ENCODE results near the gene METAP1D. TPM values are rescaled to one million over a fixed set of nuclear protein-coding genes. Genes with fewer than 3 reads are reported as not detected.

Gene METAP1D
- total and polyA plus RNA-seq, 4 donors, result 3.3 to 7.1 (median 4.4) TPM

DNA sequence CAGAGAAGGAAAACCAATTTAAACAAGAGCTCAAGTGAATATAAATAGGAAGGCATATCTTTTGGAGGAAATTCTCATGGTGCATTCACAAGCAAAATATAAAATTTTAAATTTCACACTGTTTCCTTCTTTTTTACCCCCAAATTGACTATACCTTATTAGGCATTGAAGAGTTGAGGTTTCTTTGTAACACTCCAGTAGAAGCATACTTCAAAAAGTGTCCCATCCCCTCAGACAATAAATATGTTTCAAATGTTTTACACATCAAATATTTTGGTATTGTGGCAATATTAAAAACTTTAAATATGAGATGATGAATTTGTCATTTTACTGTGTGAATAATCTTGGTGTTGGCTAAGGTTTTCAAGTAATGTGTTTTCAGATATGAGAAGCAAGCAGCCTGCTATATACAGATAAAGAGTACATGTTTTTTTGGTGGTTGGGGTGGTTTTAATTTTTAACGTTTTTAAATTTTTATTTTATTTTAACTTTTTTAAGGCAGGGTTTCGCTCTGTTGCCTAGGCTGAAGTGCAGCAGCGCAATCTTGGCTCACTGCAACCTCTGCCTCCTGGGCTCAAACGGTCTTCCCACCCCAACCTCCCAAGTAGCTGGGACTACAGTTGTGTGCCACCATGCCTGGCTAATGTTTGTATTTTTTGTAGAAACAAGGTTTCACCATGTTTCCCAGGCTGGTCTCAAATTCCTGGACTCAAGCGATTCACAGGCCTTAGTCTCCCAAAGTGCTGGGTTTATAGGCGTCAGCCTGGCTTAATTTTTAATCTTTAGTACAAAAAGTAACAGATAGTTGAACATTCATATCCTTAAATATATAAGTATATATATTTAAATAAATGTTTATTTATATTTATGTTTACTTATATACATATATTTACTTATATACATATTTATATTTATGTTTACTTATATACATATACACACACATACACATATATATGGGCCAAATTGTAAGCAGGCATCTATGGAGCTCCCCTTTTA is 49.1 kb downstream of the METAP1D start:
- Histone ChIP-seq H3K9me3 (ENCODE audit: control insufficient read depth in 4 of 4, low read length in 3 of 4) (no peaks in the 10 kb centered on the region), H3K27ac (ENCODE audit: low read depth in 1 of 2, low read length in 2 of 2) (no peak overlapping the region), H3K4me3 (ENCODE audit: low read depth in 1 of 3, low read length in 3 of 3) (no peak overlapping the region), H3K27me3 (ENCODE audit: control insufficient read depth in 4 of 4, insufficient read depth in 4 of 4, low read length in 3 of 4) (no peaks in the 10 kb centered on the region), H3K4me1 (ENCODE audit: control insufficient read depth in 4 of 4, insufficient read depth in 4 of 4, low read length in 3 of 4) (peaks cover 0 to 23% (median 15%) of the 10 kb centered on the region in 4 donors), H3K36me3 (ENCODE audit: control insufficient read depth in 4 of 4, insufficient read depth in 3 of 4, low read depth in 1 of 4, low read length in 3 of 4) (no peaks in the 10 kb centered on the region), H3K9ac (ENCODE audit: low read depth in 1 of 2, low read length in 2 of 2) (no peak overlapping the region)
- 94% methylated on average over 6 of the region's 6 CpGs for WGBS
- TF ChIP-seq, protein P1, sequence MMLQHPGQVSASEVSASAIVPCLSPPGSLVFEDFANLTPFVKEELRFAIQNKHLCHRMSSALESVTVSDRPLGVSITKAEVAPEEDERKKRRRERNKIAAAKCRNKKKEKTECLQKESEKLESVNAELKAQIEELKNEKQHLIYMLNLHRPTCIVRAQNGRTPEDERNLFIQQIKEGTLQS (IDR thresholded peaks at IDR 0.05), result no peak
- no peak for TF ChIP-seq TAF1 (conservative IDR thresholded peaks at IDR 0.05)
- TF ChIP-seq RAD21 (IDR thresholded peaks at IDR 0.05), result no peak
- no peak for TF ChIP-seq NR2F2 (IDR thresholded peaks at IDR 0.05)
- TF ChIP-seq, protein P2, sequence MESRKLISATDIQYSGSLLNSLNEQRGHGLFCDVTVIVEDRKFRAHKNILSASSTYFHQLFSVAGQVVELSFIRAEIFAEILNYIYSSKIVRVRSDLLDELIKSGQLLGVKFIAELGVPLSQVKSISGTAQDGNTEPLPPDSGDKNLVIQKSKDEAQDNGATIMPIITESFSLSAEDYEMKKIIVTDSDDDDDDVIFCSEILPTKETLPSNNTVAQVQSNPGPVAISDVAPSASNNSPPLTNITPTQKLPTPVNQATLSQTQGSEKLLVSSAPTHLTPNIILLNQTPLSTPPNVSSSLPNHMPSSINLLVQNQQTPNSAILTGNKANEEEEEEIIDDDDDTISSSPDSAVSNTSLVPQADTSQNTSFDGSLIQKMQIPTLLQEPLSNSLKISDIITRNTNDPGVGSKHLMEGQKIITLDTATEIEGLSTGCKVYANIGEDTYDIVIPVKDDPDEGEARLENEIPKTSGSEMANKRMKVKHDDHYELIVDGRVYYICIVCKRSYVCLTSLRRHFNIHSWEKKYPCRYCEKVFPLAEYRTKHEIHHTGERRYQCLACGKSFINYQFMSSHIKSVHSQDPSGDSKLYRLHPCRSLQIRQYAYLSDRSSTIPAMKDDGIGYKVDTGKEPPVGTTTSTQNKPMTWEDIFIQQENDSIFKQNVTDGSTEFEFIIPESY (IDR thresholded peaks at IDR 0.05), result no peak
- no peak for TF ChIP-seq JUND (IDR thresholded peaks at IDR 0.05)
- no peak for TF ChIP-seq EGR1 (IDR thresholded peaks at IDR 0.05; ENCODE audit: low read depth in 2 of 2)
- TF ChIP-seq RXRA (IDR thresholded peaks at IDR 0.05), result no peak
- no peak for TF ChIP-seq SP1 (IDR thresholded peaks at IDR 0.05)
- no peak for TF ChIP-seq FOXA1 (IDR thresholded peaks at IDR 0.05)
- DNase-seq (ENCODE audit: low spot score), result peak; percentile 38

DNA sequence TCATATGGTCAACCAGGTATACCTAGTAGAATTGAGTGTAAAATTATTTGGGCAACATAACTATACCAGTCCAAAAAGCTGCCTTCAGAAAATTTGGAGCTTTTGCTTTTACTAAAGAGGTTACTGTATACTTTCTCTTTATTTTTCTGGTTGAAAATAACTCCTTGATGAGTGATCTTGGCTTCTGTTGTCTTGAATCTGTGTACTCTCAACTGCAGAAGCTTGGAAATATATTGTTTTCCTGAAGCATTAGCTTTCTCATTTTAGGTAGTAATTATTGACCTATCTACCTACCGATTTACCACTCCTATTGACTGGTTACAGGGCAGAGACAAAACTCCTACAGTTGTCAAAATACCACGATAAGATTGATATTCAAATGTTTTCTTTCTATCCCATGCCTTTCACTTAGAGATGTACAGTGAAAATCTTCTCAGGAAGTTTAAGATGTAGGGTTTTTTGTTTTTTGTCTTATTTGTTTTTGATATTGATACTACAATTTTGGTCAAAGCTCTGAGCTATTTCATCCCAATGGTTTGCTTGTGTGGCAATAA is 49.9 kb downstream of the METAP1D start:
- WGBS, result 87% methylated on average over 2 of the region's 2 CpGs
- no peak overlapping the region for H3K4me3 ChIP-seq (ENCODE audit: low read depth in 1 of 3, low read length in 3 of 3)
- no peak overlapping the region for H3K27ac ChIP-seq (ENCODE audit: low read depth in 1 of 2, low read length in 2 of 2)
- no peaks in the 10 kb centered on the region for H3K36me3 ChIP-seq (ENCODE audit: control insufficient read depth in 4 of 4, insufficient read depth in 3 of 4, low read depth in 1 of 4, low read length in 3 of 4)
- TF ChIP-seq, protein P3, sequence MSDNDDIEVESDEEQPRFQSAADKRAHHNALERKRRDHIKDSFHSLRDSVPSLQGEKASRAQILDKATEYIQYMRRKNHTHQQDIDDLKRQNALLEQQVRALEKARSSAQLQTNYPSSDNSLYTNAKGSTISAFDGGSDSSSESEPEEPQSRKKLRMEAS (IDR thresholded peaks at IDR 0.05), result no peak
- no peak for TF ChIP-seq HNF4G (IDR thresholded peaks at IDR 0.05)
- TF ChIP-seq EGR1 (IDR thresholded peaks at IDR 0.05; ENCODE audit: low read depth in 2 of 2), result no peak
- TF ChIP-seq, protein P4, sequence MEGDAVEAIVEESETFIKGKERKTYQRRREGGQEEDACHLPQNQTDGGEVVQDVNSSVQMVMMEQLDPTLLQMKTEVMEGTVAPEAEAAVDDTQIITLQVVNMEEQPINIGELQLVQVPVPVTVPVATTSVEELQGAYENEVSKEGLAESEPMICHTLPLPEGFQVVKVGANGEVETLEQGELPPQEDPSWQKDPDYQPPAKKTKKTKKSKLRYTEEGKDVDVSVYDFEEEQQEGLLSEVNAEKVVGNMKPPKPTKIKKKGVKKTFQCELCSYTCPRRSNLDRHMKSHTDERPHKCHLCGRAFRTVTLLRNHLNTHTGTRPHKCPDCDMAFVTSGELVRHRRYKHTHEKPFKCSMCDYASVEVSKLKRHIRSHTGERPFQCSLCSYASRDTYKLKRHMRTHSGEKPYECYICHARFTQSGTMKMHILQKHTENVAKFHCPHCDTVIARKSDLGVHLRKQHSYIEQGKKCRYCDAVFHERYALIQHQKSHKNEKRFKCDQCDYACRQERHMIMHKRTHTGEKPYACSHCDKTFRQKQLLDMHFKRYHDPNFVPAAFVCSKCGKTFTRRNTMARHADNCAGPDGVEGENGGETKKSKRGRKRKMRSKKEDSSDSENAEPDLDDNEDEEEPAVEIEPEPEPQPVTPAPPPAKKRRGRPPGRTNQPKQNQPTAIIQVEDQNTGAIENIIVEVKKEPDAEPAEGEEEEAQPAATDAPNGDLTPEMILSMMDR (IDR thresholded peaks at IDR 0.05; ENCODE audit: low read depth, low read length, missing input control), result no peak
- TF ChIP-seq, protein P2 (IDR thresholded peaks at IDR 0.05), result no peak
- TF ChIP-seq RXRA (IDR thresholded peaks at IDR 0.05), result no peak
- no peak for TF ChIP-seq HNF4A (conservative IDR thresholded peaks at IDR 0.05)
- no peak for TF ChIP-seq NR2F2 (IDR thresholded peaks at IDR 0.05)
- H3K9me3 ChIP-seq (ENCODE audit: control insufficient read depth in 4 of 4, low read length in 3 of 4), result no peaks in the 10 kb centered on the region
- H3K27me3 ChIP-seq (ENCODE audit: control insufficient read depth in 4 of 4, insufficient read depth in 4 of 4, low read length in 3 of 4), result no peaks in the 10 kb centered on the region
- no peak overlapping the region for H3K9ac ChIP-seq (ENCODE audit: low read depth in 1 of 2, low read length in 2 of 2)
- H3K4me1 ChIP-seq (ENCODE audit: control insufficient read depth in 4 of 4, insufficient read depth in 4 of 4, low read length in 3 of 4), result peaks cover 0 to 23% (median 15%) of the 10 kb centered on the region in 4 donors
- DNase-seq (ENCODE audit: low spot score), result no peak

Data from liver (tissue), 9 donors.